SIG-M5 treated with dmso at 0.1 percent for 504 hours (cell line): ENCODE measurements around the gene TSHZ1.

Experiments
- DNase-seq: peaks from one replicate; lab custom pipeline; 2025; ENCODE audit not compliant: unreplicated experiment; lab: John Stamatoyannopoulos, UW

The TSHZ1 gene

DNA sequence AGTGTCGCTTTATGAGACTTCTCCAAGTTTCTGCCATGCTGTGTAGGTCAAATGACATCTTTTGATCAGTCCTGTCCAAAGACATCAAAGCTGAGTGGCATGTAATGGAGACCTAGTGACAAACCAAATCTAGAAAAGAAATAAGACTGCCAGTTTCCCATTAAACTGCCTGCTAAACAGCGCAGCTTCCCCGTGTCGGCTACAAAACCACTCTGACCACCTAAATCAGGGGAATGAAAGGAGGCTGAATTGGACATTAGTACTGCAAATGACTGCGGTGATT is 57.7 kb downstream of the TSHZ1 start:
- no peak for DNase-seq

DNA sequence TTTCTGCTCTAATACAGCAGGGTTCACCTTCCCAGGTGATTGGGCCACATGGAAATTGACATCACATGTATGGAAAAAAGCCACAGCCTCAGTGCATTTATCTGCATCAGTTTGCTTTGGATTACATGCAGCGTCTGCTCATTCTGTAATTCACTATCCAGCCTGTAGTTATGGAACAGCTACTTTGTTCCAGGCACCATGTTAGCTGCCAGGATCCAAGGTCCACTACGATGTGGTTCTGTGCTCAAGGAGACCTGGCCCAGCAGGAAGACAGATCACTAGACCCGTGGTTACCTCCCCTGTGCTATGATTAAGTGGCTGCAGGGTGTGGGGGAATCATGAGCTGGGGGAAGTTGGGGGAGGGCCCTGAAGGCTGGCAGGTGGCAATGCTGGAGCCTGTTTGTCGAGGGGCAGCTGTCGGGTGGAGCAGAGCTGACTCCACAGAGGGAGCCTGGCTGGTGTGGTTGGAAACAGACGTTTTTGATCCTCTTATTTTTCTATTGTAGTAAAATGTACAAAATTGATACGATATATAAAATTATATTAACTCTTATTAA is 58.6 kb downstream of the TSHZ1 start:
- no peak for DNase-seq

DNA sequence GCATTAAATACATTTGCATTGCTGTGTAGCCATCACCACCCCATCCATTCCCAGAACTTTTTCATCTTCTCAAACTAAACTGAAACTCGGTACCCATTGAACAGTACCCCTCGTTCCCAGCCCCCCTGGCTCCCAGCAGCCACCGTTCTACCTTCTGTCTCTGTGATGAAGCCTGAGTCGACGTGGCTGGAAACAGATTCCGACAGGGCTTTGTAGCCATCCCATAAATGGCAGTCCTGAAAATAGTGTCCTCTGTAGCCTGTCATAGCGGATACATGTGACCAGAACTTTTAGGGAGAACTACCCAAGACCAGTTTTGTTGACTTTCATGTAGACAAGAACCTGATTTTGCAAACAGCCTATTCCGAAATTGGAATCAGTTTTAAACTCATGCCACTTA is 59.1 kb downstream of the TSHZ1 start:
- no peak for DNase-seq

DNA sequence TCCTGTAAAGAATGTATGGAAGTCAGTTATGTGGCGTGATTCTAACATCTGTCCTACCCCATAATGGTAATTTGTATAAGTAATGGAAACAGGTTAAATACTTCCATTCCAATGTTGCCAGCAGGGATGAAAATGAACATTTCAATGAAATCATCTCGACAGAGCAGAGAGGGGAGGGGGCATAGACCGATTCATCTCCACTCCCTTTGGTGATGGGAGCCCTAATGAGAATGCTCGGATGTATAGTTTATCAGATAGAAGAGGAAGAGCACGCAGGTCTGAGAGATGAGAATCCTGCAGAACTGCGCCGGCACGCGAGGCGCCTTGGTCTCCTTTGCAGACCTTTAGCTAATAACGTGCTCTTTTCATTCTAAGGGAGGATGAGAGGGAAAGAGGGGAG is 61.4 kb downstream of the TSHZ1 start:
- no peak for DNase-seq

DNA sequence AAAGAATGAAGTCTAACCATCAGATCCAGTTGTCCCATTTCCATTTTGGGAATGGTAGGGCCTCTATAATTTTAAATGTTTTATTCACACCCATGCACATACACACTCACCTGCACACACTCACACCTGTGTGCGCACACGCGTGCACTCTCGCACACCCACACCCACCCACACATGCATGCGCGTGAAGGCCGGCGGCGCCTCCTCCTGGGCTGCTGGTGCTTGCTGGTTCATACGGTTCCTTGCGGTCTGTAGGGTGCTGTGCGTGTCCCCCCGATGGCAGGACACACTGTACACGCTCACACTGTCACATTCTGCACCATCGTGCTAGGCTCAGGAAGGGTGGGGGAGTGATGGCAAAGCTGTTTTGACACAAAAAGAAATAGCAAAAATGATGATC is 63.2 kb downstream of the TSHZ1 start:
- DNase-seq, result no peak

DNA sequence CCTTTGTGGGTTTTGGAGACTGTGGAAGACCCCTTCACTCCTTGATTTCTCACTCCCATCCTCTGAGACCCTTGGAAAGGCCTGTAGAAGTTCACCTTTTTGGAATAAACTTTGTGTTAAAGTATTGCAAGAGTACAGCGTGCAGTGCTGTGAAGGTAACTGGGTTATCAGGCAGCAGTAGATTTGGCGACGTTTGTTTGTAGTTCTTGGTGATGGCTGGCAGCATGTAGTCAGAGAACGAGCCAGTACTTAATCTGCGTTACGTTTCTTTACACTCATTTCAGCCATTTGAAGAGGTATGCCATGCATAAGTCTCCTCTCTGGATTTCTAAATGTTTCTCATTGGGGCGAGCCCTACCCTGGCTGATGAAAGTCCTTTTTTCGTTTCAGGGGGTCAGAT is 64.6 kb downstream of the TSHZ1 start:
- DNase-seq, result no peak

DNA sequence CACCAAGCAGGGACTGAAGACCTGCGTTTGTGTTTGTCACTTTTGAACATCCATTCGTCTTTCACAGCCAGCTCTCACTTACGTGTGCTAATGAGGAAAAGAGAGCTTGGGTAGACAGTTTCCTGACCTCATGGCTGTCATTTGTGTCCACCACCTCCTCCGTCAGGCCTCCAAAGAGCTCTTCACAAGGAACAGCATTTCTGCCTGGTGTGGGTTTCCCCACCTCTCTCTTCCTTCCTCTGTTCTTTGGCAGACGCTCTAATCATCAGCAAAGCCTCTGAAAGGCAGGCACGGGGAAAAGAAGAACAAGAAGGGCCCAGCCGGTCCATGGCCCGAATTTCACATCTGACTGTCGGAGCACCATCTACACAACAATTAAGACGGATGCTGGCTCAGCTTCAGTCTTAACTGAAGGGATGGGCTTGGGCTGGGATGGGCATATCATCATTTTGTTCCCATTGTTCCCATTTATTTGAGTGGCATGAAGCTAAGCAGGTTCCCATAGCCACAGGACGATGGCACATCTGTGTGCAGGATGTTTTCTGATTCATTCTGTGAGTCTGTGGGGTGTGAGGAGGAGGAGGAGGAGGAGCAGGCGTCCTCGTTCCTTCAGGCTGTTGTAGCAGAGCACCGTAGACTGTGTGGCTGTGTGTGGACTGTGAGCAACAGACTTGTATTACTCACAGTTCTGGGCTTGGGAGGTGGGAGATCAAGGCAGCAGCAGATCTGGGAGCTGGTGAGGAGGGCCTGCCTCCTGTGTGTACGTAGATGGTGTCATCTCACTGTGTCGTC is 66.4 kb downstream of the TSHZ1 start:
- DNase-seq, result no peak

DNA sequence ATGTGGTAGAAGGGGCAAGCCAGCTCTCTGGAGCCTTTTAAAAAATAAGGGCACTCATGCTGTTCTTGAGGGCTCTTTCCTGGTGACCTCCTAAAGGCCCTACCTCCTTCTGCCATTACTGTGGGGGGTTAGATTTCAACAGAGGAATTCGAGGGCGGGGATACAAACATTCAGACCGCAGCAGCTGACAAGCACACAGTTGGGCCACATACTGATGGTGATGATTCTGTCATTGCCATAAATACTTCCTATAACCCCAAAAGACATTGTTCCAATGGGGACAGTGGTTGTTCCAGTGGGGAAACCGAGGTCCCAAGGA is 67.0 kb downstream of the TSHZ1 start:
- DNase-seq, result no peak

DNA sequence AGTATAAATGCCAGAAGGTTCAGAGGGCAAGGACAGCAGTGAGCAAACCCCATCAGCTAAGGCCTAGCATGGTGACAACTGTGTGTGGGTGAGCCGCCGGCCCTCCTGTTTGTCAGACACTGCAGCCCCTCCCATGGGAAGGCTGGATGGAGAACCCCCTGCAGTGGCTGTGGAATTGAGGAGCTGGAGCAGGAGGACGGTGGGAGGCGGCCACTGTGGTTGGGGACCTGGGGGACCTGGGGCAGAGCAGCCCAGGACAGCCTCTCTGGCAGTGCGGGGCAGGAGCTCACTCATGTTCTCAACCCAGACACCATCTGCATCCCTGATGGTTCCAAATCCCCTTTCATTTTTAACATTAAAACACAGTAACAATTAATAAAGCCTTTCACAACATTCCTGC is 68.8 kb downstream of the TSHZ1 start:
- DNase-seq, result no peak

DNA sequence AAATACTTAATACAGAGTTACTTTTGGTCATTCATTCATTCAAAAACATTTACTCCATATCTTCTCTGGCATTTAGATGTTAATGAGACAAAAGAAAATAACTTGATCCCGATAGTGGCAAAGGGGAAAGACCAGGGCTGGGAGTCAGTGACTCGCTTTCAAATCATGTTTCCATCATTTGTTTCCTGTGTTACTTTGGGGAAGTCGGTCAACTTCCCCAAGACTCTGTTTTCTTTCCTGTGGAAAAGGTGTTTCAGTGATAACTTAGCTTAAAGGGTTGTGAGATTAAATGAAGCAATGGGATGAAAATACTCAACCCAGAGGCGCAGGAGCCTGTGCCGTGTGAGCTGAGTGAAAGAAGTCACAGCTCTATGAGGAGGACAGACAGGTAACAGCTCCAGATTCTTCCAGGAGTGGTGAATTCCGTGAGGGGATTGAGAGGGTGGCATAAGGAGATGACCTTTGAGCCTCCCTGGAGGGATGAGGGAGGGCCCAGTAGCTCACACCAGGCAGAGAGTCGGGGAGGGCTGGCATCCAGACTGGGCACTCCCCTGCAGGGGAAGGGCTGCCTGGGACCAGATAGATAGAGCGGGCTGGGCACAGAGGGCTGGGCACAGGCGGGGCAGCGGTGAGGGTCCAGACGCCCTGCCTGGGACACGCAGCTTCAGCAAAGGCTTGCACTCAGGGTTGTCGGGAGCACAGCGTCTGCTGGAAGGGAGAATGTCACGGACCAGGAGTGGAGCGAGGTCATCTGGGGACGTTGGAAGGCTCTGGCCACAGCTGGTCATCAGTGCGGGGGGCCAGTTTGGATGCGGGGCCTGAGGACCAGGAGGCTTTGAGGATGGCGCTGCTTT is 70.1 kb downstream of the TSHZ1 start:
- no peak for DNase-seq

DNA sequence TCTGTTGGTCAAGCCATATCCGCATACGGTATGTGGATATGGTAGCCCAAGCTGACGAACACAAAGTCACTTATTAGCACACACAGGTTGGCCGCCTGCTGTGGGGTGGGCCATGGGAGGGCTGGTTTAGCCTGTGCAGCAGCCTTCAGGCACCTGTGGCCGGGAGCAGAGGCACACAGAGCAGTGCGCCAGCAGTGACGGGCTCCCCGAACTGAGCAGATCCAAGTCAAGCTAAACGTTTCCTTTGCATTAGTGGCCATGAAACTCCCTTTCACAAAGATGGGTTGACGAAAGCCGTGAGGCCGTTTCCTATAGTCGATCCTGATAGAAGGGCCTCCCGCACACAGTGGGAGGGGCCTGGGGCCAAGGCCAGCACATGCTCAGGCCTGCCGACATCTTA is 72.1 kb downstream of the TSHZ1 start:
- DNase-seq, result no peak

DNA sequence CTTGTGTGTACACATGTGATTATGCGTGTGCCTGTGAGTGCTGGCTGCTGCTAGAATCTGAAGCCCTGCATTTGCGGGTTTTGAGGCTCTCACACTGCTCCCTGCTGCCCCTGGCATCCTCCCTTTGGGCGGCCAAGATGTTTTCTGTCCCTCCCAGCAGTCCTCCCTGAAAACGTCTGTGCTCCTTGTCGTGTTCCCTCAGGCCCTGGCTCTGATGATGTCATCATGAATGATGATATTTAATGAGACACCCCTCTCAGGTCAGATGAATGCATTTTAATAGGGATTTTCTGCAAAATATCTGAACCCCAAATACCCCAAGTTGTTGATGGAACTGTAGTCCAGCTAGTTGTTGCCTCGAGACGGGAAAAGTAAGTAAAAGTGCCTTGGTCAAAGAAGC is 73.1 kb downstream of the TSHZ1 start:
- DNase-seq, result no peak

DNA sequence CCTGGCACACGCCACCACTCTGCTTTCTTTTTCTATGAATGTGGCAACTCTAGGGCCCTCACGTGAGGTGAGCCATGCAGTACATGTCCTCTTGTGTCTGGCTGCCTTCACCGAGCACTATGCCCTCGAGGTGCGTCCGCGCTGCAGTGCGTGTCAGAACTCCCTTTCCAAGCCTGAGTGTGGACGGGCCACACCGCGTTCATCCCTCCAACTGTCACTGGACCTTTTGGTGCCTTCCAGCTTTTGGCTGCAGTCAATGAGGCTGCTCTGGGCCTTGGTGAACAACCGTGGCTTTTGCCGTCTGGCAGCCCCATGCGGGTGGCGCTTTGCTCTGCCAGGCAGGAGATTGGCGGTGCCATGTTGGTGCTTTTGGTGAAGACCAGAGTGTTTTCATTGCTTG is 74.0 kb downstream of the TSHZ1 start:
- DNase-seq, result no peak

DNA sequence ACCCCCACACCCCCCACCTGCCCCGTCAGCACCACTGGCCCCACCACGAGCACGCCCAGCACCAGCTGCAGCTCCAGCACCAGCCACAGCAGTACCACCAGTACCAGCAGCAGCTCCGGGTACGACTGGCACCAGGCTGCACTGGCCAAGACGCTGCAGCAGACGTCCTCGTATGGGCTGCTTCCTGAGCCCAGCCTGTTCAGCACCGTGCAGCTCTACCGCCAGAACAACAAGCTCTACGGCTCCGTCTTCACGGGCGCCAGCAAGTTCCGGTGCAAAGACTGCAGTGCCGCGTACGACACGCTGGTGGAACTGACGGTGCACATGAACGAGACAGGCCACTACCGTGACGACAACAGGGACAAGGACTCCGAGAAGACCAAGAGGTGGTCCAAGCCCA is 75.3 kb downstream of the TSHZ1 start:
- no peak for DNase-seq

DNA sequence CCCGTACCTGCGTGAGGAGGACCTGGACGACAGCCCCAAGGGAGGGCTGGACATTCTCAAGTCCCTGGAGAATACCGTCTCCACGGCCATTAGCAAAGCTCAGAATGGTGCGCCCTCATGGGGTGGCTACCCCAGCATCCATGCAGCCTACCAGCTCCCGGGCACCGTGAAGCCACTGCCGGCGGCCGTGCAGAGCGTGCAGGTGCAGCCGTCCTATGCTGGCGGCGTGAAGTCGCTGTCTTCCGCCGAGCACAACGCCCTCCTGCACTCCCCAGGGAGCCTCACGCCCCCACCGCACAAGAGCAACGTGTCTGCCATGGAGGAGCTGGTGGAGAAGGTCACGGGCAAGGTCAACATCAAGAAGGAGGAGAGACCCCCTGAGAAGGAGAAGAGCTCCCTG is 76.4 kb downstream of the TSHZ1 start:
- no peak for DNase-seq

DNA sequence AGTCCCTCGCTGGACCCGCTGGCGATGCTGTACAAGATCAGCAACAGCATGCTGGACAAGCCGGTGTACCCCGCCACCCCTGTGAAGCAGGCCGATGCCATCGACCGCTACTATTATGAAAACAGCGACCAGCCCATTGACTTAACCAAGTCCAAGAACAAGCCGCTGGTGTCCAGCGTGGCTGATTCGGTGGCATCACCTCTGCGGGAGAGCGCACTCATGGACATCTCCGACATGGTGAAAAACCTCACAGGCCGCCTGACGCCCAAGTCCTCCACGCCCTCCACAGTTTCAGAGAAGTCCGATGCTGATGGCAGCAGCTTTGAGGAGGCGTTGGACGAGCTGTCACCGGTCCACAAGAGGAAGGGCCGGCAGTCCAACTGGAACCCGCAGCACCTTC is 77.1 kb downstream of the TSHZ1 start:
- no peak for DNase-seq

DNA sequence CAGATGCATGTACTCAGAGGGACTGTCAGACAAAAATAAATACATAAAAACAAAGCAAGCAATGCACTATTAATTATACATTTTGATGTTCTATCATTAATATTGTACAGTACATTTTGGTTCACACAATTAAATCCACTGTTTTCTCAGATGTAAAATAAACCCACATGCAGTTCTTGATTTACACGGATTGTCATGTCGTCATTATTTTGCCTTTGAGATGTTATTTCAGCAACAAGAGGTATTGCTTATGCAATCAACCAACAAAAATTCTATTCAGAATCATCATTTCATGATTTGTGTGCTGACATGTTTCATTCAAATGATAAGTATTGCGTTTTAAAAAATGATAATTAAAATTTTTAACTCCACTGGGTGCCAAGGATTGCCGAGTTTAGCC is 79.2 kb downstream of the TSHZ1 start:
- DNase-seq, result no peak

DNA sequence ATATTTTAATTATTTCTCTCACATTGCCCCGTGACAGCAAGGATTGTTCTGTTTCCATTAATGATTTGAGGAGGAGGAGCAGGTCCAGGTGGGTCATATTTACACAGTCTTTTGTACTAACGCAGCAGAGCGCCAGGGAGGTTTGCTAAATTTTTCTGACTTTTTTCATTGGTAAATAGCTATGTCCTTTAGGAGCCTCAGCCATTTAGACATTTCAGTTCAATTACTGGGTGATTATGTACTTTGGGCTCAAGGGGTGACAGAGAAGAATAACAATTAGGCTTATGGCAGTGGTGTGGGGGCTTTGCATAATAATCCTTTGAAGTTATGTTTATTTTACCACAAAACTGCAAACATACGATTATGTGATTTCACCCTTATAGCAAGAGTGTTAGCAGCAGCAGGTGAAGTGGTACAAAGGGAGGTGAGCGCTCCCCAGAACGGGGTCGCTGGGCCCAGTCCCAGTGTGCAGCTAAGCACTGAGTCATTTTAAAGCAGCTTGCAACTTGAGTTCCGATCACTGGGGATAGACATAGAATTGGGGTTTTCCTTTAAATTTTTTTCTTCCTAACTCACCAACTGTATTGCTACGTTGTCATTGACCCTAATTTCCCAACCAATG is 80.3 kb downstream of the TSHZ1 start:
- DNase-seq, result no peak

DNA sequence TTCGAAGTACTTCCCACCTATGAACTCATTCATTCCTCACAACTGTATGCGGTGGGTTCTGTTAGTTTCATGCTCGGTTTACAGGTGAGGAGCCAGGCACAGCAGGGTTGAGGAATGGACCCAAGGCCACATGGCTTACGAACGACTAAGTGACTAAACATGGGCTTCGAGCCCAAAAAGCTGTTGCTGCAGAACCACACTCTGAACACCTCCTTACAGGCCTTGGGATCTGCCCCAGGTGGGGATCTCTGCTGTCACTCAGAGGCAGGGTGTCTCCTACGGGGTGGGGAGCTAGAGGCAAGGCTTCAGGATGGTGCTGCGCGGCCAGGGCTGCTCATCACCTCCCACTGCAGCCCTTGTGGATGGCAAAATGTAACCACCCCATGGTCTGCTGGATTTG is 80.9 kb downstream of the TSHZ1 start:
- no peak for DNase-seq

DNA sequence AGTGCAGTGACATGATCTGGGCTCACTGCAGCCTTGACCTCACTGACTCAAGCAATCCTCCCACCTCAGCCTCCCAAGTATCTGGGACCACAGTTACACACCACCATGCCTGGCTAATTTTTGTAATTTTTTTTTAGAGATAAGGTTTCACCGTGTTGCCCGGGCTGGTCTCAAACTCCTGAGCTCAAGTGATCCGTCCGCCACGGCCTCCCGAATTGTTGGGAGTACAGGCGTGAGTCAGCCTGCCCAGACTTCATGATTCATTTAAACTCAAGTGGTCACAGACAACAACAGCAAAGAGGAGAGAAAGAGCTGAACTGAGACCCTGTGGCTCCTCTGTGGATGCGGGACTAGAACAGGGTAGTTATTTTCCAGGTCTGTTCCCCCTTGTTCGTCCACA is 83.0 kb downstream of the TSHZ1 start:
- no peak for DNase-seq

DNA sequence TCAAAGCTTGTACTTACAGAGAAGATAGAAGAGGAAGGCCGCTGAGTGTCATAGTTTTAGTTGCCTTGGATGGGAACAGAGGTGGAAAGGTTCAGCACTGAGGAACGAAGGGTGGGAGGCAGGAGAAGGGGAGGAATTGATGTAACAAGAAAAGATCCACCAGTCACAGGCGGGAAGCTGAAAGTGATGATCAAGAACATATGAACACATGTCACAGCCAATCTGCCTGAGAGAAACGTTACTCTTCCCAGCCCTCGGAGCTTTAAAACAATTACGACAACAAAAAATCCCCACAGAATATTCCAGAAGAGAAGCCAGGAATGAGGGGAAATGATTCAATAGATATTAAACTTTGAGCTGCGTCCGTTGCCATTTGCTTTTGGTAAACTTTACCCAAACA is 87.1 kb downstream of the TSHZ1 start:
- no peak for DNase-seq
